Measurements from ENCODE around the gene UBE4B.

DNA sequence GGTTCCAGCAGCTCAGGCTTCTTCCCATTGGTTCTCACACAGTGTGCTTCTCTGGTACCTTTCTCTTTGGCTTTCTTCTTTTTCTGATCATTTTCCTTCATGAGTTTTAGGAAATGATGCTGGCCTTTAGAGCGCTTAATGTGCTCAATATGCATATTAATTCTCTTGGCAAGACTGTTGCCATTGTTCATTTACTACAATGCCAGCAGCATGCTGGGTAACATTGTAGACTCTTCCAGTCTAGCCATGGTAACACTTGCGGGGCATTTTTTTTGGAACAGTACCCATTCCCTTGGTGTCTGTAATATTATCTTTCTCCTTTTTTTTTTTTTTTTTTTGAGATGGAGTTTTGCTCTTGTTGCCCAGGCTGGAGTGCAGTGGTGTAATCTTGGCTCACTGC lies 21.7 kb downstream of the UBE4B start:
- TF ChIP-seq, protein P1, sequence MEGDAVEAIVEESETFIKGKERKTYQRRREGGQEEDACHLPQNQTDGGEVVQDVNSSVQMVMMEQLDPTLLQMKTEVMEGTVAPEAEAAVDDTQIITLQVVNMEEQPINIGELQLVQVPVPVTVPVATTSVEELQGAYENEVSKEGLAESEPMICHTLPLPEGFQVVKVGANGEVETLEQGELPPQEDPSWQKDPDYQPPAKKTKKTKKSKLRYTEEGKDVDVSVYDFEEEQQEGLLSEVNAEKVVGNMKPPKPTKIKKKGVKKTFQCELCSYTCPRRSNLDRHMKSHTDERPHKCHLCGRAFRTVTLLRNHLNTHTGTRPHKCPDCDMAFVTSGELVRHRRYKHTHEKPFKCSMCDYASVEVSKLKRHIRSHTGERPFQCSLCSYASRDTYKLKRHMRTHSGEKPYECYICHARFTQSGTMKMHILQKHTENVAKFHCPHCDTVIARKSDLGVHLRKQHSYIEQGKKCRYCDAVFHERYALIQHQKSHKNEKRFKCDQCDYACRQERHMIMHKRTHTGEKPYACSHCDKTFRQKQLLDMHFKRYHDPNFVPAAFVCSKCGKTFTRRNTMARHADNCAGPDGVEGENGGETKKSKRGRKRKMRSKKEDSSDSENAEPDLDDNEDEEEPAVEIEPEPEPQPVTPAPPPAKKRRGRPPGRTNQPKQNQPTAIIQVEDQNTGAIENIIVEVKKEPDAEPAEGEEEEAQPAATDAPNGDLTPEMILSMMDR (IDR thresholded peaks at IDR 0.05; ENCODE audit: poor library complexity) = no peak
- TF ChIP-seq EZH2 (IDR thresholded peaks at IDR 0.05; ENCODE audit: borderline replicate concordance) = no peak

All from hepatocyte (in vitro differentiated cells).